PC-9 (cell line): ENCODE measurements around the gene INHBB.

Experiments
- EZH2 ChIP-seq: fragments of 200-600 bp; sonication (generic); IDR thresholded peaks from 2 replicates; pipeline ENCODE4 v1.8.0; 2017; ENCODE audit warnings: antibody characterized with exemption, low read depth
- TF ChIP-seq, protein P1 (sequence below): fragments of 200-600 bp; sonication (generic); conservative IDR thresholded peaks from 2 replicates; pipeline ENCODE4 v1.6.1; 2017; ENCODE audit warnings: mixed run types, antibody characterized with exemption, mild to moderate bottlenecking, moderate library complexity

DNA sequence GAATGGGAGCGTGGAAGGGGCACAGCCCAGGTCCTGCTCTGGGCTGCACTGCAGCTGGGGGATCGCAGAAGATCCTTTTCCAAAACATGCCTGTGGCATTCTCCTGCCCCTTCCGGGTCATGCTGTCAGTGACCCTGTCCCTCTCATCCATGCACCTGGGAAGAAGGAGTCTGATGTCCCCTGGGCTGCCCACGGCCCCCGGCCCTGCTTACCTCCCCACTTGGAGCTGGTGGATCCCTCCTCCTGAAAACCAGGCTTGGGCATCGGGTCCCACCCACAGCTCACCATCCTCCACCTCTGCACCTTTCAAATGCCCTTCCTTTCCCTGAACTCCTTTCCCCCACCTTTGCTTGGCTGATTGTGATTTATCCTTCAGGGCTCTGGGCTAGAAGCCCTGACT lies 11.8 kb downstream of the INHBB start:
- TF ChIP-seq, protein P1, sequence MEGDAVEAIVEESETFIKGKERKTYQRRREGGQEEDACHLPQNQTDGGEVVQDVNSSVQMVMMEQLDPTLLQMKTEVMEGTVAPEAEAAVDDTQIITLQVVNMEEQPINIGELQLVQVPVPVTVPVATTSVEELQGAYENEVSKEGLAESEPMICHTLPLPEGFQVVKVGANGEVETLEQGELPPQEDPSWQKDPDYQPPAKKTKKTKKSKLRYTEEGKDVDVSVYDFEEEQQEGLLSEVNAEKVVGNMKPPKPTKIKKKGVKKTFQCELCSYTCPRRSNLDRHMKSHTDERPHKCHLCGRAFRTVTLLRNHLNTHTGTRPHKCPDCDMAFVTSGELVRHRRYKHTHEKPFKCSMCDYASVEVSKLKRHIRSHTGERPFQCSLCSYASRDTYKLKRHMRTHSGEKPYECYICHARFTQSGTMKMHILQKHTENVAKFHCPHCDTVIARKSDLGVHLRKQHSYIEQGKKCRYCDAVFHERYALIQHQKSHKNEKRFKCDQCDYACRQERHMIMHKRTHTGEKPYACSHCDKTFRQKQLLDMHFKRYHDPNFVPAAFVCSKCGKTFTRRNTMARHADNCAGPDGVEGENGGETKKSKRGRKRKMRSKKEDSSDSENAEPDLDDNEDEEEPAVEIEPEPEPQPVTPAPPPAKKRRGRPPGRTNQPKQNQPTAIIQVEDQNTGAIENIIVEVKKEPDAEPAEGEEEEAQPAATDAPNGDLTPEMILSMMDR = no peak
- no peak for TF ChIP-seq EZH2
